ENCODE results near the gene ZFHX3.

GRCh38 chr16:73074382-73074781 is 26.5 kb upstream of the ZFHX3 start:
- TF ChIP-seq, protein P1, sequence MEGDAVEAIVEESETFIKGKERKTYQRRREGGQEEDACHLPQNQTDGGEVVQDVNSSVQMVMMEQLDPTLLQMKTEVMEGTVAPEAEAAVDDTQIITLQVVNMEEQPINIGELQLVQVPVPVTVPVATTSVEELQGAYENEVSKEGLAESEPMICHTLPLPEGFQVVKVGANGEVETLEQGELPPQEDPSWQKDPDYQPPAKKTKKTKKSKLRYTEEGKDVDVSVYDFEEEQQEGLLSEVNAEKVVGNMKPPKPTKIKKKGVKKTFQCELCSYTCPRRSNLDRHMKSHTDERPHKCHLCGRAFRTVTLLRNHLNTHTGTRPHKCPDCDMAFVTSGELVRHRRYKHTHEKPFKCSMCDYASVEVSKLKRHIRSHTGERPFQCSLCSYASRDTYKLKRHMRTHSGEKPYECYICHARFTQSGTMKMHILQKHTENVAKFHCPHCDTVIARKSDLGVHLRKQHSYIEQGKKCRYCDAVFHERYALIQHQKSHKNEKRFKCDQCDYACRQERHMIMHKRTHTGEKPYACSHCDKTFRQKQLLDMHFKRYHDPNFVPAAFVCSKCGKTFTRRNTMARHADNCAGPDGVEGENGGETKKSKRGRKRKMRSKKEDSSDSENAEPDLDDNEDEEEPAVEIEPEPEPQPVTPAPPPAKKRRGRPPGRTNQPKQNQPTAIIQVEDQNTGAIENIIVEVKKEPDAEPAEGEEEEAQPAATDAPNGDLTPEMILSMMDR (IDR thresholded peaks at IDR 0.05; ENCODE audit: low read depth, low read length): no peak
- TF ChIP-seq EZH2phosphoT487 (IDR thresholded peaks at IDR 0.05; ENCODE audit: low read depth): no peak
